ENCODE measurements around the gene ASB13. TPM values are rescaled to one million over a fixed set of nuclear protein-coding genes. Genes with fewer than 3 reads are reported as not detected.
A peak's percentile ranks its signal among the peaks of the same experiment; 100 is the strongest.

Gene ASB13
- total and polyA plus RNA-seq, 10 of the 15 experiments (the other 5 are each of a cell fraction or from before 2014, with no cell fraction given), result 0.02 to 0.59 (median 0.10) TPM; not detected in 2

DNA sequence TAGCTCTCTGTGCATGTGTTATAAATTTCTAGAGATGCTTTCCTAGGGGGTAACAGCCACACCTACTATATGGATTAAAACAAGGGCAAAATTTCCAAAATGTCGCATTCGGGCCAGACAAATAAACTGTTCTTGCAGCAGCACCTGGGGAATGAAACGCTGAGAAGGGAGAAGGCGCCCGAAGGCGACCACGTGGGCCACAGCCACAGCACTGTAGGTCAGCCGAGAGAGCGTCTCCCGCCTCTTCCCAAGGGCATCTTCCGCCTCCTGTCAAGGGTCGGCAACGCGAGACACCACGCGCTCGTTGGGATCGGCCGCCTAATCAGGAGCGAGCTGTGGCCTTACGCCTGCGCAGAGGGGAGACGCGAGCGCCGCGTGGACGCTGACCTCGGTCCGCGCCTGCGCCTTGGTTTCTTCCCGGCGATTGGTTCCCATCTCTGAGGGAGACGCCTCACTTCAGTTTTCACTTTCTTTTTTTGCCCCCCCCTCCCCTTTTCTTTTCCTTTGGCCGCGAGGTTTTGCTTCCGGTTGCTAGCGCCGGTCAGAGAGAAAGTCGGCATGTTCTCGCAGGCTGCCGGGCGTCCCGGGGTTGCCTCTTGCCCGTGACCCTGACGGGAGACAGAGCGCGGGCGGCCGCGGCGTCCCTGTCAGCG is 18.0 kb upstream of the ASB13 start, which contains the start of gene TASOR2 (continued):
- TF ChIP-seq, protein P1, sequence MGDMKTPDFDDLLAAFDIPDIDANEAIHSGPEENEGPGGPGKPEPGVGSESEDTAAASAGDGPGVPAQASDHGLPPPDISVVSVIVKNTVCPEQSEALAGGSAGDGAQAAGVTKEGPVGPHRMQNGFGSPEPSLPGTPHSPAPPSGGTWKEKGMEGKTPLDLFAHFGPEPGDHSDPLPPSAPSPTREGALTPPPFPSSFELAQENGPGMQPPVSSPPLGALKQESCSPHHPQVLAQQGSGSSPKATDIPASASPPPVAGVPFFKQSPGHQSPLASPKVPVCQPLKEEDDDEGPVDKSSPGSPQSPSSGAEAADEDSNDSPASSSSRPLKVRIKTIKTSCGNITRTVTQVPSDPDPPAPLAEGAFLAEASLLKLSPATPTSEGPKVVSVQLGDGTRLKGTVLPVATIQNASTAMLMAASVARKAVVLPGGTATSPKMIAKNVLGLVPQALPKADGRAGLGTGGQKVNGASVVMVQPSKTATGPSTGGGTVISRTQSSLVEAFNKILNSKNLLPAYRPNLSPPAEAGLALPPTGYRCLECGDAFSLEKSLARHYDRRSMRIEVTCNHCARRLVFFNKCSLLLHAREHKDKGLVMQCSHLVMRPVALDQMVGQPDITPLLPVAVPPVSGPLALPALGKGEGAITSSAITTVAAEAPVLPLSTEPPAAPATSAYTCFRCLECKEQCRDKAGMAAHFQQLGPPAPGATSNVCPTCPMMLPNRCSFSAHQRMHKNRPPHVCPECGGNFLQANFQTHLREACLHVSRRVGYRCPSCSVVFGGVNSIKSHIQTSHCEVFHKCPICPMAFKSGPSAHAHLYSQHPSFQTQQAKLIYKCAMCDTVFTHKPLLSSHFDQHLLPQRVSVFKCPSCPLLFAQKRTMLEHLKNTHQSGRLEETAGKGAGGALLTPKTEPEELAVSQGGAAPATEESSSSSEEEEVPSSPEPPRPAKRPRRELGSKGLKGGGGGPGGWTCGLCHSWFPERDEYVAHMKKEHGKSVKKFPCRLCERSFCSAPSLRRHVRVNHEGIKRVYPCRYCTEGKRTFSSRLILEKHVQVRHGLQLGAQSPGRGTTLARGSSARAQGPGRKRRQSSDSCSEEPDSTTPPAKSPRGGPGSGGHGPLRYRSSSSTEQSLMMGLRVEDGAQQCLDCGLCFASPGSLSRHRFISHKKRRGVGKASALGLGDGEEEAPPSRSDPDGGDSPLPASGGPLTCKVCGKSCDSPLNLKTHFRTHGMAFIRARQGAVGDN (IDR thresholded peaks at IDR 0.05), result peak; percentile 99
- TF ChIP-seq SIX5 (IDR thresholded peaks at IDR 0.05; ENCODE audit: low read depth, low read length, severe bottlenecking) (peak; percentile 32), IKZF2 (IDR thresholded peaks at IDR 0.05) (peak; percentile 53 to 62; a peak in 2 of 4 replicates), KAT2A (conservative IDR thresholded peaks at IDR 0.05; ENCODE audit: control insufficient read depth, low read depth, low read length) (no peak), IKZF1 (conservative IDR thresholded peaks at IDR 0.05) (peak; percentile 95), MYC (IDR thresholded peaks at IDR 0.05; ENCODE audit: insufficient read depth, insufficient read length, insufficient replicate concordance, low read length, severe bottlenecking) (no peak), ZNF217 (IDR thresholded peaks at IDR 0.05) (no peak), RBBP5 (conservative IDR thresholded peaks at IDR 0.05) (peak; percentile 93), NR2F1 (conservative IDR thresholded peaks at IDR 0.05) (peak; percentile 97), SPI1 (IDR thresholded peaks at IDR 0.05; ENCODE audit: borderline replicate concordance, insufficient read depth, low read depth, low read length) (no peak), CHD1 (IDR thresholded peaks at IDR 0.05; ENCODE audit: low read depth, low read length) (no peak), HDAC2 (IDR thresholded peaks at IDR 0.05) (no peak)
- TF ChIP-seq, protein P2, sequence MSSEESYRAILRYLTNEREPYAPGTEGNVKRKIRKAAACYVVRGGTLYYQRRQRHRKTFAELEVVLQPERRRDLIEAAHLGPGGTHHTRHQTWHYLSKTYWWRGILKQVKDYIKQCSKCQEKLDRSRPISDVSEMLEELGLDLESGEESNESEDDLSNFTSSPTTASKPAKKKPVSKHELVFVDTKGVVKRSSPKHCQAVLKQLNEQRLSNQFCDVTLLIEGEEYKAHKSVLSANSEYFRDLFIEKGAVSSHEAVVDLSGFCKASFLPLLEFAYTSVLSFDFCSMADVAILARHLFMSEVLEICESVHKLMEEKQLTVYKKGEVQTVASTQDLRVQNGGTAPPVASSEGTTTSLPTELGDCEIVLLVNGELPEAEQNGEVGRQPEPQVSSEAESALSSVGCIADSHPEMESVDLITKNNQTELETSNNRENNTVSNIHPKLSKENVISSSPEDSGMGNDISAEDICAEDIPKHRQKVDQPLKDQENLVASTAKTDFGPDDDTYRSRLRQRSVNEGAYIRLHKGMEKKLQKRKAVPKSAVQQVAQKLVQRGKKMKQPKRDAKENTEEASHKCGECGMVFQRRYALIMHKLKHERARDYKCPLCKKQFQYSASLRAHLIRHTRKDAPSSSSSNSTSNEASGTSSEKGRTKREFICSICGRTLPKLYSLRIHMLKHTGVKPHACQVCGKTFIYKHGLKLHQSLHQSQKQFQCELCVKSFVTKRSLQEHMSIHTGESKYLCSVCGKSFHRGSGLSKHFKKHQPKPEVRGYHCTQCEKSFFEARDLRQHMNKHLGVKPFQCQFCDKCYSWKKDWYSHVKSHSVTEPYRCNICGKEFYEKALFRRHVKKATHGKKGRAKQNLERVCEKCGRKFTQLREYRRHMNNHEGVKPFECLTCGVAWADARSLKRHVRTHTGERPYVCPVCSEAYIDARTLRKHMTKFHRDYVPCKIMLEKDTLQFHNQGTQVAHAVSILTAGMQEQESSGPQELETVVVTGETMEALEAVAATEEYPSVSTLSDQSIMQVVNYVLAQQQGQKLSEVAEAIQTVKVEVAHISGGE (CRISPR knock-in tag; IDR thresholded peaks at IDR 0.05), result no peak
- TF ChIP-seq, protein P3, sequence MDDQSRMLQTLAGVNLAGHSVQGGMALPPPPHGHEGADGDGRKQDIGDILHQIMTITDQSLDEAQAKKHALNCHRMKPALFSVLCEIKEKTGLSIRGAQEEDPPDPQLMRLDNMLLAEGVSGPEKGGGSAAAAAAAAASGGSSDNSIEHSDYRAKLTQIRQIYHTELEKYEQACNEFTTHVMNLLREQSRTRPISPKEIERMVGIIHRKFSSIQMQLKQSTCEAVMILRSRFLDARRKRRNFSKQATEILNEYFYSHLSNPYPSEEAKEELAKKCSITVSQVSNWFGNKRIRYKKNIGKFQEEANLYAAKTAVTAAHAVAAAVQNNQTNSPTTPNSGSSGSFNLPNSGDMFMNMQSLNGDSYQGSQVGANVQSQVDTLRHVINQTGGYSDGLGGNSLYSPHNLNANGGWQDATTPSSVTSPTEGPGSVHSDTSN (IDR thresholded peaks at IDR 0.05; ENCODE audit: insufficient replicate concordance, low read depth, low read length), result no peak
- TF ChIP-seq, protein P4, sequence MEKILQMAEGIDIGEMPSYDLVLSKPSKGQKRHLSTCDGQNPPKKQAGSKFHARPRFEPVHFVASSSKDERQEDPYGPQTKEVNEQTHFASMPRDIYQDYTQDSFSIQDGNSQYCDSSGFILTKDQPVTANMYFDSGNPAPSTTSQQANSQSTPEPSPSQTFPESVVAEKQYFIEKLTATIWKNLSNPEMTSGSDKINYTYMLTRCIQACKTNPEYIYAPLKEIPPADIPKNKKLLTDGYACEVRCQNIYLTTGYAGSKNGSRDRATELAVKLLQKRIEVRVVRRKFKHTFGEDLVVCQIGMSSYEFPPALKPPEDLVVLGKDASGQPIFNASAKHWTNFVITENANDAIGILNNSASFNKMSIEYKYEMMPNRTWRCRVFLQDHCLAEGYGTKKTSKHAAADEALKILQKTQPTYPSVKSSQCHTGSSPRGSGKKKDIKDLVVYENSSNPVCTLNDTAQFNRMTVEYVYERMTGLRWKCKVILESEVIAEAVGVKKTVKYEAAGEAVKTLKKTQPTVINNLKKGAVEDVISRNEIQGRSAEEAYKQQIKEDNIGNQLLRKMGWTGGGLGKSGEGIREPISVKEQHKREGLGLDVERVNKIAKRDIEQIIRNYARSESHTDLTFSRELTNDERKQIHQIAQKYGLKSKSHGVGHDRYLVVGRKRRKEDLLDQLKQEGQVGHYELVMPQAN (conservative IDR thresholded peaks at IDR 0.05), result no peak
- TF ChIP-seq, protein P5, sequence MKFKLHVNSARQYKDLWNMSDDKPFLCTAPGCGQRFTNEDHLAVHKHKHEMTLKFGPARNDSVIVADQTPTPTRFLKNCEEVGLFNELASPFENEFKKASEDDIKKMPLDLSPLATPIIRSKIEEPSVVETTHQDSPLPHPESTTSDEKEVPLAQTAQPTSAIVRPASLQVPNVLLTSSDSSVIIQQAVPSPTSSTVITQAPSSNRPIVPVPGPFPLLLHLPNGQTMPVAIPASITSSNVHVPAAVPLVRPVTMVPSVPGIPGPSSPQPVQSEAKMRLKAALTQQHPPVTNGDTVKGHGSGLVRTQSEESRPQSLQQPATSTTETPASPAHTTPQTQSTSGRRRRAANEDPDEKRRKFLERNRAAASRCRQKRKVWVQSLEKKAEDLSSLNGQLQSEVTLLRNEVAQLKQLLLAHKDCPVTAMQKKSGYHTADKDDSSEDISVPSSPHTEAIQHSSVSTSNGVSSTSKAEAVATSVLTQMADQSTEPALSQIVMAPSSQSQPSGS (IDR thresholded peaks at IDR 0.05; ENCODE audit: low read length), result no peak
- TF ChIP-seq, protein P6, sequence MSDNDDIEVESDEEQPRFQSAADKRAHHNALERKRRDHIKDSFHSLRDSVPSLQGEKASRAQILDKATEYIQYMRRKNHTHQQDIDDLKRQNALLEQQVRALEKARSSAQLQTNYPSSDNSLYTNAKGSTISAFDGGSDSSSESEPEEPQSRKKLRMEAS (IDR thresholded peaks at IDR 0.05; ENCODE audit: low read depth, low read length), result peak; percentile 97
